ENCODE results near the gene KLK13.

KLK13 gene

GRCh38 chr19:51091895-51092873 is 27.3 kb upstream of the KLK13 start:
- no peak for DNase-seq

- no peak for DNase-seq
Measured at GRCh38 chr19:51091126-51091525, 26.2 kb upstream of the KLK13 start.

- no peak for DNase-seq
Measured at GRCh38 chr19:51090471-51090870, 25.6 kb upstream of the KLK13 start.

- DNase-seq: no peak
Measured at GRCh38 chr19:51089786-51090185, 24.9 kb upstream of the KLK13 start.

DNA sequence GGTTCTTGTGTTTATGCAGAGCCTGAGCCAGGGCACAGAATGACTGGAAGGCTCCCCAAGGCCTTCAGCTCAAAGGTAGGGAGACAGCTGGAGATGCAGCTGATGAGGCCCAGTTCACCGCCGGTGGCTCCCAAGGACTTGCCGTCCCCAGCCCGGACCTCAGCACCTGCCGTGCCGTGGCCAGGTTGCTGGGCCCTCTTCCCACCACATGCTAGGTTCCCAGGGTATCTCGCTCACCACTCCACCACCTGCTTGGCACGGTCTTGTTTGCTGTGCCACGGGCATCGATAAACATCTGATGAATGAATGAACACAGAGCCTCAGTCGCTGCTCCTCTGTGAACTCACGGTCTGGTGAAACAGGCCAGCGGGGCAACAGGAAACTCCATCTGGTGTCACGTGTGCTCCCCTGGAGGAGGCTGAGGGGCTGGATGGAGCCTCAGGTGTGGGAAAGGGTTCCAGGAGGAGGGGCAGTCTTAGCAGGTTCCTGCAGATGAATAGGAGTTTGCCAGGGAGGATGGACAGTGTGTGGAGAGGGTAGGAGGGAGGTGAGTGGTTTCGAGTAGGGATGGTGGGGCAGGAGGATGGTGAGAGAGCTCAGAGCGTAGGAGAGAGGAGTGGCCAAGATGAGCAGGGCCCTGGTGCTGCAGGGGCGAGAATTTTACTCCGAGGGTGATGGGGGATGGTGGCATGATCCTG is 21.4 kb upstream of the KLK13 start:
- DNase-seq: no peak

- DNase-seq: no peak
Measured at GRCh38 chr19:51084505-51084904, 19.6 kb upstream of the KLK13 start.

DNA sequence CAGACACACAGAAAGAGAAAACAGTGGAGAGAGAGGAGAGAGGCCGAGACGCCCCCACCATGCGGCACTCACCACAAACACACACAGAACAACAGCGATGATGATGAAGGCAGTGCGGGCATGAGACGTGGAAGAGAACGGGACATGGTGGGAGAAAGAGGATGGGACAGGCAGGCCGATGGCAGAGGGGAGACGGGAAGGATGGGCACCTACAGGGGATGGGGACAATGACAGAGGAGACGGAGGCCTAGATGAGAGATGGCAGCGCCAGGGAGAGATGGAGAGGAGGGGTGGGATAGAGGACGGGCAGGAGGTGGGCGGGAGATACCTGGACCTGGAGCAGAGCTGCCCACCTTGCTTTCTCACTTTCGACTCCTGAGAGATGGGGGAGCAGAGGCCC is 18.9 kb upstream of the KLK13 start:
- no peak for DNase-seq

- no peak for DNase-seq
Measured at GRCh38 chr19:51083181-51083580, 18.3 kb upstream of the KLK13 start.

GRCh38 chr19:51082611-51083010 is 17.7 kb upstream of the KLK13 start, which contains the start of gene KLK14:
KLK14 (minus strand) TSS chr19:51082887; CDS start chr19:51082614, 273 bp downstream.
- no peak for DNase-seq

DNA sequence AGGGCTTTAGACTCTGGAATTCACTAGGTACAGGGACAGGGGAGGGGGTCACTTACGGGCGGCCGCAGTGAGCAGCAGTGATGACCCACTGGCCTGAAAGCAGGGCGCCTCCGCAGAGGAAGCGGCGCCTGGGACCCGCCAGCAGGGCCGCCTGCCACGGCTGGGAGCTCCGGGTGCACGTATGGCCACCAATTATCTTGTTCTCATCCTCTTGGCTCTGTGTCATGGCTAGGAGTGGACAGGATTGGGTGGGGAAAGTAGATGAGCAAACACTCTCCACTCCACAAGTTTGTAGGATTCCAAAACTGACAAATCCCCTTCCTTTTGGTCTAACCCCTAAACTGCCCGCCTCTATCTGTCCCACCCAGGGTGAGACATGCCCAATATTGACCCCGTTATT is 16.6 kb upstream of the KLK13 start:
- no peak for DNase-seq

DNA sequence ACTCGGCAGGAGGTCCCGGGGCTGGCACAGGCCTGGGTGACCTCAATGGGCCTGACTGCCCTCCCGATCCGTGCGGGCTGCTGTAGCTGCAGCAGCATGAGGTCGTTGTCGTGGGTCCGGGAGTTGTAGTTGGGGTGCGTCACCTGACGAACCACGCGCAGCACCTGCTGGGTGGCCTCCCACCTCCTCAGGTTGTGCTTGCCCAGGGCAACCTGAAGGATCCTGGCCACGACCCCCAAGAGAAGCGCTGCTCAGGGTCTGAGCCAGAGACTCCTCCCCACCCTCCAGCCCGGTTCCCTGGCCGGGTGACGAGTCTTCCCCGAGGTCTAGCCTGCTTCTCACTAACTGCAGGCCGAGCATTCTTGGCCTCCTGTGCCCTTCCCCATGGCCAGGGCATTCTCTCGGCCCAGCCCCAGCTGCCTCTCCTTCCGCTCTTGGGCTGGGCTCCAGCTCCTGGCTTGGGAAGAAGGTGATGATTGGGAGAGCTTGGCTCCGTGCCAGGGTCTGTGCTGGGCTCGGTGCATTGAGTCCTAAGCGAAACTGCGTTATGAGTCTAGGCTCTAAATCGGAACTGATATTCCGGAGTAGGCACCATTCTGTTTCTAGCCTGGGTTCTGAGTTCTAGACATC is 14.7 kb upstream of the KLK13 start:
- no peak for DNase-seq

- DNase-seq: no peak
Measured at GRCh38 chr19:51078731-51079130, 13.8 kb upstream of the KLK13 start.

GRCh38 chr19:51078104-51078503 is 13.2 kb upstream of the KLK13 start:
- DNase-seq: no peak

DNA sequence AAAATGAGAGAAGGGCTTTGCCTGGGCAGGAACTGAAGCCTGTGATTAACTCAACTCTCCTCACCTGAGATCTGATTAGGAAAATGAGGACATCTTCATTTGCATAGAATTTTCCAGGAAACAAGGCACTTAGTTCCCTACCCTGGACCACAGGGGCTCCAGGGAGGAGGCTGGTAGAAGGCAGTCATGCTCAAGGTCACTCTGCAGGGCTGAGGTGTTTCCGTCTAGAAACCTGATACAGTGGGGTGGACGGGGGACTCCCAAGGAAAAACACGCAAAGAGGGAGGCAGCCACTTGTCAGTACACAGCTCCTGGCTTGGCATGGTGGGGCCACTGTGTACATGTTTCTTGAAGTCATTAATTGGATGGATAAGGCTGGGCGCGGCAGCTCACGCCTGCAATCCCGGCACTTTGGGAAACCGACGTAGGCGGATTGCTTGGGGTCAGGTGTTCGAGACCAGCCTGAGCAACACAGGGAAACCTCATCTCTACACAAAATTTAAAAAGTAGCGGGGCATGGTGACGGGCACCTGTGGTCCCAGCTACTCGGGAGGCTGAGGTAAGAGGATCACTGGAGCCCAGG is 11.8 kb upstream of the KLK13 start:
- DNase-seq: no peak

DNA sequence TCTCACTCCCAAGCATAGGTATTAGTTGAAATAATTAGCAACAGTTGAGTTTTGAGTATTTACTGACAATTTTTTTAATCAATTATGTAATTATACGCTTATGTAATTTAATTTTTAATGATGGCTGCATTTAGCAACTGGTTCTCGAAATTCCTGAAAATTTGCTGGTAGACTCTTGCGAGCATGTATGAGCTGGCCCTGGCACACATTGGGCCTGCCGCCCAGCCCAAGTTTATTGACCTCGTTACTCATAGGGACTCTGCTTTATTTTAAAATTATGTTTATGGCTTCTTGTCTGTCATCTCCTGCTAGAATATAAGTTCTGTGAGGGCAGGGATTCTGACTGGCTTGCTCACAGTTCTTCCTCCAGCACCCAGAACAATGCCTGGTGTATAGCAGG is 11.1 kb upstream of the KLK13 start:
- DNase-seq: no peak

- DNase-seq: no peak
Measured at GRCh38 chr19:51071095-51071405, 6.2 kb upstream of the KLK13 start.

DNA sequence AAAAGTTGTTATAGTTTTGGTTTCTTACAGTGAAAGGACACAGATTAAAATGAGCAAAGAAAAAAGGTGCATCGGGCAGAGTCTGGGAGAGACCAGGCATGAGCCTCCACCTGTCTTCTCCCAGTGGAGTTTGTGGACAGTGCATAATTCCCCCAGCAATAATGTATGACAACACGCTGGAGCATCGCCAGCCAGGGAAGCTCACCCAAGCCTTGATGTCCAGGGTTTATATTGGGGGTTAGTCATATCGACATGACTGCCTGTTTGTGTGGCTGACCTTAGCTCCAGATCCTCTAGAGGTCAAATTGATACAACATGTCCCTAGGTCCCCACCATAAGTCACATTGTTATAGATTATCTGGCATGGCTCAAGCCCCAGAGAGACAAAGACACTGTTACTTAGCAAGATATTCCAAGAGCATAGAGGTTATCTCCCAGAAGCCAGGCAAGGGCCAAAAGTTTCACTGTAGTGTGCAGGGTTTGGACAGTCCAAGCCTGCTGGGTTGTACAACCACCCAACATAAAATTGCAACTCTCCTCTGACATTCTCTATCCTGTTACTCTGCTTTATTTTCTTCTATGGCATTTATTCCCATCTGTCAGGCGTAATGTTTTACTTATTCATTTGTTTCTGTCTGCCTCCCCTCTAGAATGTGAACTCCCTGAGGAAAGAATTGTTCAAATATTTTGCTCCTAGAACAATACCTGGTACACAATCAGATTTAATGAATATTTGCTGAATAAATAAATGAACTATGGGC is 5.6 kb upstream of the KLK13 start:
- DNase-seq: no peak

DNA sequence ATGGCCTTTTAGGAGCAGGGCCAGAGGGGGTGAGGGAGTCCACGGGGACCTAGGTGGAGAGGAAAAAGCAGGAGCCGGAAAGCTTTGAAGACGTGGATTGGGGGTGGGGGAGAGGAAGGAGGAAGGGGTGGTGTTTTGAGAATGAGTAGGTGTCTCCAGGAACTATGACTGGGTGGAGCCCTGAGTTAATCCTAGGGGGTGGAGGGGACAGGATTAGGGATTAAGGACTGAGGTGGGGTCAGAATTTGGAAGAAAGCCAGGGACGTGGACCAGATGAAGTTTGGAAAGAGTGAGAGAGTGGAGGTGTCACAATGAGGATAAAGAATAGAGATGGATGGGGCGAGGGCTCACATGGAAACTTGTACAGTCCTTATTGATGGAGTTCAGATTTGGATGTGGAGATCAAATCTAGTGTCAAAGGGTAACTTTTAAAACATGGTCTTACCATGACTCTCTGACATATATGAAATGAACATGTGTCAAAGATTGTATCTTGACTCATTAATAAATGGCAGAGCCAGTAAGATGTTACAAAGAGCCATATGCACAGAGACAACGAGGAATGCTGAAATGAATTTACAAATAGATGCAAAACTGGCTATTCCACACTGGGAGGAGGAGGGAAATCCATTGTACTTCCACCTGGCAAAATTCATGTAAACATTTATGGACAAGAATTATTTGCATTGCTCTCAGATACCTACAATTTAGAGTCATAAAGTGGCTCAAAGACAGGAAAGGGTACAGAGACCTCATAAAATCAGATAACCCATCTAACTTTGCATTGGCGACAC is 1.7 kb upstream of the KLK13 start:
- DNase-seq: no peak

- DNase-seq: no peak
Measured at GRCh38 chr19:51065221-51065960, 499 bp upstream of the KLK13 start.

DNA sequence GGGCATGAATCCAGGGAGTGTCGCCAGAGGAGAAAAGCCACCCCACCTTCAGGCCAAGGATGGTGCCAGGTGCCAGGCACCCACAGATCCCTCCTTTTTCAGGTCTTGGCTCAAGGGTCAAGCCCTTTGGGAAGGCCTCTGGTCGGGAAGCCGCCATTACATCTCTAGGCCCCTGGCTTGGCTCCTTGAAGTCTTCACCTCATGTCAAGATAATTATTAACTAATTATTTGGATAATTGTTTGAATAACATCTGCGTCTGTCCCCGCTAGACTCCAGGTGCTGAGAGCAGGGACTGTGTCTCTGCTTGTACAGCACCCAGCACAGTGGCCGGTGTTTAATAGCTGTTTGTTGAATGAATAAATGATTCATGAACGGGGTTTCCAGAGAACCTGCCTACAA is 1.2 kb downstream of the KLK13 start:
- DNase-seq: no peak

- no peak for DNase-seq
Measured at GRCh38 chr19:51060973-51061372, 3.9 kb downstream of the KLK13 start.

Measured in hippocampal formation (tissue), 2 donors.